A549 (cell line): ENCODE measurements around the gene ABCA5. TPM values are rescaled to one million over a fixed set of nuclear protein-coding genes. Genes with fewer than 3 reads are reported as not detected.

Experiments
- ATAC-seq, 2 experiments: fragments of 200-7000 bp in 1 of 2; fragments of >200 bp in 1 of 2; cut with Nextera tagmentation in 1 of 2; cut with Tn5 transposase in 1 of 2; 3 replicates each; pipeline versions ENCODE4 v1.8.0 to v1.9.1; 2018 to 2020; ENCODE audit warnings: mild to moderate bottlenecking in 1 of 2, moderate library complexity in 1 of 2
- CTCF ChIA-PET: fragments of 300-600 bp; sonication (Branson Sonifier 250); formaldehyde crosslinking; extraction: SDS; loops from one replicate; lab custom pipeline; 2021; ENCODE audit warnings: antibody characterized with exemption, inconsistent platforms; lab: Yijun Ruan, JAX
- POLR2A ChIA-PET: fragments of 350-600 bp; formaldehyde crosslinking; extraction: SDS; loops from one replicate; lab custom pipeline; 2021; ENCODE audit warnings: antibody characterized with exemption, inconsistent platforms; lab: Yijun Ruan, JAX
- DNase-seq, 2 experiments: peaks; one replicate each; pipeline versions ENCODE4 v3.0.0 to v3.0.0-alpha.2; 2011 to 2016; ENCODE audit warnings: low read depth in 1 of 2, low spot score in 1 of 2
- FAIRE-seq: peaks from 2 replicates; lab custom pipeline; 2011; peaks lifted over from hg19 to GRCh38; lab: Jason Lieb, UNC
- H3K27ac ChIP-seq, 2 experiments: fragments of >200 bp; sonication (Bioruptor Twin); formaldehyde crosslinking; 3 replicates each; pipeline ENCODE4 v1.5.1; 2016 to 2017
- H3K4me1 ChIP-seq: fragments of >200 bp; sonication (Bioruptor Twin); formaldehyde crosslinking; 3 replicates; pipeline ENCODE4 v1.6.1; 2016
- H3K4me2 ChIP-seq: fragments of >200 bp; sonication (Bioruptor Twin); formaldehyde crosslinking; 3 replicates; pipeline ENCODE4 v1.6.1; 2016
- H3K4me3 ChIP-seq: fragments of >200 bp; sonication (Bioruptor Twin); formaldehyde crosslinking; 3 replicates; pipeline ENCODE4 v1.5.1; 2016
- H3K9me3 ChIP-seq: fragments of >200 bp; sonication (Bioruptor Twin); formaldehyde crosslinking; 3 replicates; pipeline ENCODE4 v1.6.1; 2016
- CHD2 ChIP-seq: fragments of 150-350 bp; IDR thresholded peaks from 2 replicates; pipeline ENCODE4 v1.6.1; 2014; ENCODE audit warnings: low read length; ENCODE audit not compliant: partially characterized antibody
- EHMT2 ChIP-seq: fragments of 200-600 bp; sonication (generic); IDR thresholded peaks from 2 replicates; pipeline ENCODE4 v1.6.1; 2016; ENCODE audit warnings: antibody characterized with exemption, low read depth, mild to moderate bottlenecking, moderate library complexity
- EP300 ChIP-seq, 2 experiments: fragments of >200 bp; sonication (Bioruptor Twin); formaldehyde crosslinking; IDR thresholded peaks; 2 replicates in 1 of 2; 3 replicates in 1 of 2; pipeline ENCODE4 v1.6.1; 2016 to 2017
- ESRRA ChIP-seq: fragments of 150-350 bp; IDR thresholded peaks from 2 replicates; pipeline ENCODE4 v1.6.1; 2014; ENCODE audit warnings: mild to moderate bottlenecking, low read length, borderline replicate concordance
- FOXS1 ChIP-seq: fragments of 250-450 bp; sonication (Bioruptor Pico); IDR thresholded peaks from 2 replicates; pipeline ENCODE4 v1.5.0; 2020; ENCODE audit warnings: mild to moderate bottlenecking, moderate library complexity
- GATA3 ChIP-seq: IDR thresholded peaks from 2 replicates; pipeline ENCODE4 v1.6.1; 2012; ENCODE audit warnings: borderline replicate concordance
- HDAC2 ChIP-seq: fragments of 200-600 bp; sonication (generic); IDR thresholded peaks from 2 replicates; pipeline ENCODE4 v1.6.1; 2016
- HOXB13 ChIP-seq: fragments of 250-450 bp; sonication (Bioruptor Pico); IDR thresholded peaks from 2 replicates; pipeline ENCODE4 v1.5.0; 2020; ENCODE audit warnings: low read depth, mild to moderate bottlenecking, moderate library complexity
- KDM5A ChIP-seq: fragments of 200-600 bp; sonication (generic); IDR thresholded peaks from 2 replicates; pipeline ENCODE4 v1.6.1; 2016; ENCODE audit warnings: antibody characterized with exemption, mild to moderate bottlenecking
- MAZ ChIP-seq: fragments of 150-350 bp; IDR thresholded peaks from 2 replicates; pipeline ENCODE4 v1.6.1; 2014; ENCODE audit warnings: antibody characterized with exemption, low read depth, low read length, borderline replicate concordance
- NR3C1 ChIP-seq: fragments of >200 bp; sonication (Bioruptor Twin); formaldehyde crosslinking; IDR thresholded peaks from 3 replicates; pipeline ENCODE4 v1.6.1; 2017
- PBX3 ChIP-seq: IDR thresholded peaks from 2 replicates; pipeline ENCODE4 v1.6.1; 2012
- PHF8 ChIP-seq: fragments of 200-600 bp; sonication (generic); IDR thresholded peaks from 2 replicates; pipeline ENCODE4 v1.6.1; 2016; ENCODE audit warnings: low read depth, mild to moderate bottlenecking, antibody characterized with exemption, moderate library complexity, borderline replicate concordance
- POLR2A ChIP-seq: IDR thresholded peaks from 2 replicates; pipeline ENCODE4 v1.6.1; 2012; ENCODE audit warnings: mild to moderate bottlenecking, low read length
- RAD21 ChIP-seq, 2 experiments: fragments of >200 bp in 1 of 2; sonication (Bioruptor Twin) in 1 of 2; formaldehyde crosslinking in 1 of 2; IDR thresholded peaks in 1 of 2; conservative IDR thresholded peaks in 1 of 2; 2 replicates in 1 of 2; 3 replicates in 1 of 2; pipeline ENCODE4 v1.6.1; 2012 to 2018; ENCODE audit warnings: inconsistent platforms in 1 of 2
- RFX5 ChIP-seq: fragments of 450-650 bp; IDR thresholded peaks from 2 replicates; pipeline ENCODE4 v1.7.1; 2014; ENCODE audit warnings: antibody characterized with exemption, mild to moderate bottlenecking, moderate library complexity
- SMC3 ChIP-seq: fragments of >200 bp; sonication (Bioruptor Twin); formaldehyde crosslinking; IDR thresholded peaks from 3 replicates; pipeline ENCODE4 v1.6.1; 2018; ENCODE audit warnings: inconsistent platforms
- SREBF2 ChIP-seq: fragments of 450-650 bp; IDR thresholded peaks from 2 replicates; pipeline ENCODE4 v1.6.1; 2014; ENCODE audit warnings: mild to moderate bottlenecking, moderate library complexity
- TFCP2L1 ChIP-seq: fragments of 250-450 bp; sonication (Bioruptor Pico); IDR thresholded peaks from 2 replicates; pipeline ENCODE4 v1.5.0; 2021; ENCODE audit warnings: mild to moderate bottlenecking
- WGBS: methylation state at CpG from one replicate; pipeline ENCODE4 v1.1.6; 2017; ENCODE audit errors: missing lambda C conversion rate; 5-methylcytosine and 5-hydroxymethylcytosine counted together
- polyA plus RNA-seq, 4 experiments: library from polyadenylated mRNA; depleted of rRNA in 3 of 4; stranded (reverse); fragments of >200 nt; fragmentation: RNase III in 1 of 4; extraction: RNeasy Plus Mini Kit Qiagen cat#74134 plus additional on column Dnase treatment in 1 of 4; gene quantifications; 2 replicates in 3 of 4; 3 replicates in 1 of 4; pipeline ENCODE4 v1.2.3, GENCODE V29; 2011 to 2017
- TF ChIP-seq, protein P1 (sequence below): fragments of >200 bp; sonication (Bioruptor Twin); formaldehyde crosslinking; IDR thresholded peaks from 2 replicates; pipeline ENCODE4 v1.6.1; 2016
- TF ChIP-seq, protein P2 (sequence below): fragments of >200 bp; sonication (Bioruptor Twin); formaldehyde crosslinking; IDR thresholded peaks from 3 replicates; pipeline ENCODE4 v1.5.1; 2016

The ABCA5 gene
- polyA plus RNA-seq, 2 of the 4 experiments (the other 2 are of a cell fraction): 4.5 to 9.1 TPM

DNA sequence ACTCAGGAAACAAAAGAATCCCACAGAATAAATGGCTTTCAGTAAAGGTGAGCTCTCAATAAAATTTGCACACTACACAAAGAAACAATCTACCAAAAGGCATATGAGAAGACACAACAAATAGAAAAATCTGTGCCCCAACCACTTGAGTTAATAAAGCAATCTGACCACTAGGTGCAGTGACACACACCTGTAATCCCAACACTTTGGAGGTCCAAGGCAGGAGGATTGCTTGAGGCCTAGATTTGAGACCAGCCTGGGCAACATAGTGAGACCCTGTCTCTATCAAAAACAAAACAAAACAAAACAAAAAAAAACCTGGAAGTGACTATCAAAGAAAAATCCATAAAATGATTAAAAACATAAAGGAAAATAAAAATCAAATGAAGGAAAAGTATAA, 9.6 kb upstream of the ABCA5 start:
- Histone ChIP-seq H3K9me3 (peaks cover 12% of the 10 kb centered on the region; the same call in 2 of the 3 replicates), H3K4me2 (no peak overlapping the region), H3K4me3 (no peak overlapping the region)
- no peak for FAIRE-seq
- no peak for ATAC-seq
- TF ChIP-seq RAD21 (conservative IDR thresholded peaks at IDR 0.05 in 1 of 2, IDR thresholded peaks at IDR 0.05 in 1 of 2) (no peak), KDM5A (no peak), EHMT2 (no peak), MAZ (no peak)
- TF ChIP-seq, all 56 proteins: peak for 0
- Histone ChIP-seq H3K4me1 (no peaks in the 10 kb centered on the region), H3K27ac (no peak overlapping the region)
- POLR2A ChIA-PET: no interaction called here
- no peak for DNase-seq
- CTCF ChIA-PET: interaction anchor here (1.1 to 3.4 kb wide), 2 partner anchors 187 to 189 kb away, joined by 3 to 28 read pairs; no protein-coding TSS in a partner anchor

DNA sequence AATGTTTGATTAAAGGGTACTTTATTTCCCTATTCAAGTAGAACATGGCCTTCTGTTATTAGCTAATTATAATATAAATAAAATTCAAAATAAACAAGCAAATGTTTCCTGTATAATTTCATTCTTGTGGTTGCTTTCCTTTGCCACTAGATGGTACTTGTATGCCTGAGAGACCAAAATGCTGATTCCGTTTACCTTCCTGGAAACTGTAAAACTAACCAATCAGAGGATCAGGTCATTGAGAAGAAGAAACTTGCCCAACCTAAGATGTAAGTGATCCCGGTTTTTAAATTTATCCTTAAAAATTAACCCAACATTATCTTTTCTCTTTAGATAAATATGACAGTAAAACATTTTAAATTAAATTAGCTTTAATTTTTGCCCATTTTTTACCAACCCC, 8.1 kb upstream of the ABCA5 start:
- H3K4me1 ChIP-seq: no peaks in the 10 kb centered on the region
- ATAC-seq (peak in 1 of 2 experiments; percentile 53; a peak in 2 of 6 replicates), FAIRE-seq (peak; percentile 7), DNase-seq (peak; percentile 39 to 68)
- TF ChIP-seq TFCP2L1 (CRISPR knock-in tag): no peak
- no peak for TF ChIP-seq SREBF2
- no peak for TF ChIP-seq CHD2
- no peak for TF ChIP-seq PHF8
- TF ChIP-seq ESRRA: no peak
- TF ChIP-seq, protein P1, sequence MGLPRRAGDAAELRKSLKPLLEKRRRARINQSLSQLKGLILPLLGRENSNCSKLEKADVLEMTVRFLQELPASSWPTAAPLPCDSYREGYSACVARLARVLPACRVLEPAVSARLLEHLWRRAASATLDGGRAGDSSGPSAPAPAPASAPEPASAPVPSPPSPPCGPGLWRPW: no peak
- no peak for TF ChIP-seq PBX3
- no peak for TF ChIP-seq HDAC2
- TF ChIP-seq SMC3: peak; percentile 55; the same call in 2 of the 3 replicates
- TF ChIP-seq NR3C1: no peak
- TF ChIP-seq, protein P2, sequence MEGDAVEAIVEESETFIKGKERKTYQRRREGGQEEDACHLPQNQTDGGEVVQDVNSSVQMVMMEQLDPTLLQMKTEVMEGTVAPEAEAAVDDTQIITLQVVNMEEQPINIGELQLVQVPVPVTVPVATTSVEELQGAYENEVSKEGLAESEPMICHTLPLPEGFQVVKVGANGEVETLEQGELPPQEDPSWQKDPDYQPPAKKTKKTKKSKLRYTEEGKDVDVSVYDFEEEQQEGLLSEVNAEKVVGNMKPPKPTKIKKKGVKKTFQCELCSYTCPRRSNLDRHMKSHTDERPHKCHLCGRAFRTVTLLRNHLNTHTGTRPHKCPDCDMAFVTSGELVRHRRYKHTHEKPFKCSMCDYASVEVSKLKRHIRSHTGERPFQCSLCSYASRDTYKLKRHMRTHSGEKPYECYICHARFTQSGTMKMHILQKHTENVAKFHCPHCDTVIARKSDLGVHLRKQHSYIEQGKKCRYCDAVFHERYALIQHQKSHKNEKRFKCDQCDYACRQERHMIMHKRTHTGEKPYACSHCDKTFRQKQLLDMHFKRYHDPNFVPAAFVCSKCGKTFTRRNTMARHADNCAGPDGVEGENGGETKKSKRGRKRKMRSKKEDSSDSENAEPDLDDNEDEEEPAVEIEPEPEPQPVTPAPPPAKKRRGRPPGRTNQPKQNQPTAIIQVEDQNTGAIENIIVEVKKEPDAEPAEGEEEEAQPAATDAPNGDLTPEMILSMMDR: peak; percentile 48
- TF ChIP-seq RFX5: no peak
- no peak for TF ChIP-seq HOXB13 (CRISPR knock-in tag)
- TF ChIP-seq RAD21 (conservative IDR thresholded peaks at IDR 0.05 in 1 of 2, IDR thresholded peaks at IDR 0.05 in 1 of 2): peak; percentile 55 to 70
- no peak for TF ChIP-seq FOXS1 (CRISPR knock-in tag)
- TF ChIP-seq EP300 (IDR thresholded peaks at IDR 0.05): no peak
- POLR2A ChIA-PET: interaction anchor here (1.6 kb wide), 1 partner anchor 9 kb away, joined by 4 read pairs; the partner anchor contains the start of gene ABCA5
- H3K9me3 ChIP-seq: peaks cover 12% of the 10 kb centered on the region; the same call in 2 of the 3 replicates
- 21% methylated on average over 2 of the region's 2 CpGs for WGBS
- no peak overlapping the region for H3K4me2 ChIP-seq
- no peak overlapping the region for H3K4me3 ChIP-seq
- H3K27ac ChIP-seq: no peak overlapping the region
- CTCF ChIA-PET: interaction anchor here (0.5 to 3.4 kb wide), 15 partner anchors 9 to 595 kb away, joined by 3 to 28 read pairs (median 4); partner anchors contain the start of gene ABCA5

GRCh38 chr17:69333561-69333960, 6.6 kb upstream of the ABCA5 start:
- no peak for TF ChIP-seq GATA3
- no peak for TF ChIP-seq POLR2A
- TF ChIP-seq, all 56 proteins: peak for 0
- no peak for DNase-seq

More at GRCh38 chr17:69333561-69333960, 6.6 kb upstream of the ABCA5 start:
- FAIRE-seq: peak; percentile 23
- H3K4me3 ChIP-seq: no peak overlapping the region
- no peak for ATAC-seq
- POLR2A ChIA-PET: no interaction called here
- no peak overlapping the region for H3K4me2 ChIP-seq
- no peaks in the 10 kb centered on the region for H3K4me1 ChIP-seq
- H3K9me3 ChIP-seq: peaks cover 12% of the 10 kb centered on the region; the same call in 2 of the 3 replicates
- H3K27ac ChIP-seq: no peak overlapping the region
- CTCF ChIA-PET: interaction anchor here (0.6 to 3.4 kb wide), 5 partner anchors 61 to 562 kb away, joined by 3 to 28 read pairs (median 3); no protein-coding TSS in a partner anchor
